ENCODE data around the gene REL.

REL gene

GRCh38 chr2:60898567-60898966 is 17.2 kb downstream of the REL start:
- no peak for TF ChIP-seq EP300 (IDR thresholded peaks at IDR 0.05; ENCODE audit: borderline replicate concordance)
- no peak for TF ChIP-seq EGR1 (IDR thresholded peaks at IDR 0.05)
- TF ChIP-seq TCF12 (IDR thresholded peaks at IDR 0.05; ENCODE audit: low read depth), result no peak
- no peak for TF ChIP-seq RAD21 (IDR thresholded peaks at IDR 0.05; ENCODE audit: low read depth)
- no peak; the same call in 1 of the 2 replicates for TF ChIP-seq NFIC (IDR thresholded peaks at IDR 0.05)
- TF ChIP-seq CREB1 (IDR thresholded peaks at IDR 0.05; ENCODE audit: low read depth), result no peak
- no peak for TF ChIP-seq USF1 (IDR thresholded peaks at IDR 0.05)
- no peak for TF ChIP-seq FOXM1 (IDR thresholded peaks at IDR 0.05; ENCODE audit: borderline replicate concordance, low read depth)
- no peak for TF ChIP-seq YY1 (IDR thresholded peaks at IDR 0.05; ENCODE audit: low read depth)
- no peak for TF ChIP-seq TEAD4 (IDR thresholded peaks at IDR 0.05)
- TF ChIP-seq MAX (IDR thresholded peaks at IDR 0.05), result no peak
- no peak for TF ChIP-seq REST (IDR thresholded peaks at IDR 0.05; ENCODE audit: low read depth)
- no peak for TF ChIP-seq CEBPB (IDR thresholded peaks at IDR 0.05)
- no peak for TF ChIP-seq TAF1 (IDR thresholded peaks at IDR 0.05; ENCODE audit: low read depth)
- no peak for TF ChIP-seq ZBTB7A (IDR thresholded peaks at IDR 0.05; ENCODE audit: low read depth)

- no peak for TF ChIP-seq YY1 (IDR thresholded peaks at IDR 0.05; ENCODE audit: low read depth)
- no peak for TF ChIP-seq USF1 (IDR thresholded peaks at IDR 0.05)
- TF ChIP-seq EGR1 (IDR thresholded peaks at IDR 0.05), result no peak
- no peak for TF ChIP-seq CEBPB (IDR thresholded peaks at IDR 0.05)
- no peak for TF ChIP-seq MAX (IDR thresholded peaks at IDR 0.05)
- TF ChIP-seq REST (IDR thresholded peaks at IDR 0.05; ENCODE audit: low read depth), result no peak
- no peak for TF ChIP-seq ZBTB7A (IDR thresholded peaks at IDR 0.05; ENCODE audit: low read depth)
- no peak for TF ChIP-seq CREB1 (IDR thresholded peaks at IDR 0.05; ENCODE audit: low read depth)
Observed at GRCh38 chr2:60899230-60899891, 18.0 kb downstream of the REL start.

GRCh38 chr2:60899892-60900249 is 18.5 kb downstream of the REL start:
- TF ChIP-seq FOXM1 (IDR thresholded peaks at IDR 0.05; ENCODE audit: borderline replicate concordance, low read depth), result no peak
- no peak for TF ChIP-seq CREB1 (IDR thresholded peaks at IDR 0.05; ENCODE audit: low read depth)
- TF ChIP-seq NFIC (IDR thresholded peaks at IDR 0.05), result no peak
- TF ChIP-seq EP300 (IDR thresholded peaks at IDR 0.05; ENCODE audit: borderline replicate concordance), result no peak
- no peak for TF ChIP-seq USF1 (IDR thresholded peaks at IDR 0.05)
- TF ChIP-seq REST (IDR thresholded peaks at IDR 0.05; ENCODE audit: low read depth), result no peak
- no peak for TF ChIP-seq YY1 (IDR thresholded peaks at IDR 0.05; ENCODE audit: low read depth)
- no peak for TF ChIP-seq ZBTB7A (IDR thresholded peaks at IDR 0.05; ENCODE audit: low read depth)
- no peak for TF ChIP-seq EGR1 (IDR thresholded peaks at IDR 0.05)
- TF ChIP-seq RAD21 (IDR thresholded peaks at IDR 0.05; ENCODE audit: low read depth), result no peak
- TF ChIP-seq TEAD4 (IDR thresholded peaks at IDR 0.05), result no peak

GRCh38 chr2:60906395-60906794 is 25.0 kb downstream of the REL start:
- TF ChIP-seq TEAD4 (IDR thresholded peaks at IDR 0.05), result no peak
- TF ChIP-seq NFIC (IDR thresholded peaks at IDR 0.05), result no peak
- no peak for TF ChIP-seq RAD21 (IDR thresholded peaks at IDR 0.05; ENCODE audit: low read depth)
- TF ChIP-seq USF1 (IDR thresholded peaks at IDR 0.05), result no peak
- no peak for TF ChIP-seq YY1 (IDR thresholded peaks at IDR 0.05; ENCODE audit: low read depth)
- no peak for TF ChIP-seq EGR1 (IDR thresholded peaks at IDR 0.05)
- TF ChIP-seq REST (IDR thresholded peaks at IDR 0.05; ENCODE audit: low read depth), result no peak
- TF ChIP-seq EP300 (IDR thresholded peaks at IDR 0.05; ENCODE audit: borderline replicate concordance), result no peak
- TF ChIP-seq TCF12 (IDR thresholded peaks at IDR 0.05; ENCODE audit: low read depth), result no peak
- no peak for TF ChIP-seq ZBTB7A (IDR thresholded peaks at IDR 0.05; ENCODE audit: low read depth)
- no peak for TF ChIP-seq TAF1 (IDR thresholded peaks at IDR 0.05; ENCODE audit: low read depth)
